SK-N-DZ (cell line): ENCODE data around the gene CHDH.

ENCODE experiments used
- DNase-seq: peaks from one replicate; pipeline ENCODE4 v3.0.0-alpha.2; 2015; ENCODE audit warnings: low spot score

The CHDH gene

DNA sequence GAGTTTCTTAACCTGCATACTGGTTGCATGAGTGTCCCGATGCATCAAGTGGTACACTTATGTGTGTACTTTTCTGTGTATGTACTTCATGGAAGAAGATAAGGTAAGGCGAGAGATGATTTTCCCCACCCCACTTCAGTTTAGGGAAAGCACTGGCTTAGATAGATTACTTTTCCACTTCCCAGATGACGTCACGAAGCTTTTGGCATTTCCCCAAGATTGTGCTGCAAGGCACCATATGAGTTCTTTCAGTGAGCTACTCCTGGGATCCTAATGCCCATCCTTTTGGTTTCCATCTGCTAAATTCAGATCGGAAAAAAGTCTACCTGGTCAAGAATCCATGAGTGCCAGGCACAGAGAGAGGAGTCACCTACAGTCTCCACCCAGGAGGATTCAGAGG lies 4.7 kb upstream of the CHDH start:
- no peak for DNase-seq

GRCh38 chr3:53849916-53850315 lies 3.7 kb upstream of the CHDH start:
- no peak for DNase-seq

GRCh38 chr3:53846851-53847155 lies 584 bp upstream of the CHDH start:
- DNase-seq: no peak

GRCh38 chr3:53845881-53846133 lies 412 bp downstream of the CHDH start:
- DNase-seq: no peak

DNA sequence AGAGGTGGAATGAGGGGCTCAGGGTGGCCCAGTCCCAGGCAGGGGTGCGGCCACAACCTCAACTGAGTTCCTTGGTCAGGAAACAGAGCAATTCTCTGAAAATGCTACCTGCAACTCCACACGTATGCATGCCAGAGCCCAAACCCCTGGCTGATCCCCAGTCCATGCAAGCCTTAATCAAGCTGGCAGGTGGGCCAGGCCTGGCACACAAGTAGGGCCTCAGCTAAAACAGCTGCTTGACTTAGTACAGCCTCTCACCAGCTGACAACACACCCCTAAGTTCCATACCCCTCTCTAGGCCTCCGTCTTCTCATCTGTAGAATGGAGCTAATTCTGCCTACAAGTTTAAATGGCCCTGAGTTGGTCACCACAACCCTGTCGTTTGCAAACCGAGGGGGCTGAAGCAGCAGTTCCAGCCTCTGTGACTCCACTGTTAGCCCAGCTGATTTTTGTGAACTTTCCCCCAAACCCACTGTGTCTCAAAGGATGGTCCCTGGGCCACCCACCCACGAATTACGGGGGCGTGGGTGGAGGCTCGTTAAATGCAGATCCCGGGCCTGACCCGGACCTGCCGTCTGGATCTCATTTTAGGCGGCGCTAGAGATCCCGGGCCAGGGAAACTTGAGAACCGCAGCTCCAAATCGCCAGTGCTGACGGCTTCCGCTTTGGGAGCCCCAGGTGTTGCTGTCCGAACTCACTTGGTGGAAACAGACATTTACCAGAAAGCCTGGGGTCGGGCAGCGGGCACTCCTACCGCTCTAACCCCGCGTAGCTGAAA lies 927 bp downstream of the CHDH start:
- peak; percentile 26 for DNase-seq

DNA sequence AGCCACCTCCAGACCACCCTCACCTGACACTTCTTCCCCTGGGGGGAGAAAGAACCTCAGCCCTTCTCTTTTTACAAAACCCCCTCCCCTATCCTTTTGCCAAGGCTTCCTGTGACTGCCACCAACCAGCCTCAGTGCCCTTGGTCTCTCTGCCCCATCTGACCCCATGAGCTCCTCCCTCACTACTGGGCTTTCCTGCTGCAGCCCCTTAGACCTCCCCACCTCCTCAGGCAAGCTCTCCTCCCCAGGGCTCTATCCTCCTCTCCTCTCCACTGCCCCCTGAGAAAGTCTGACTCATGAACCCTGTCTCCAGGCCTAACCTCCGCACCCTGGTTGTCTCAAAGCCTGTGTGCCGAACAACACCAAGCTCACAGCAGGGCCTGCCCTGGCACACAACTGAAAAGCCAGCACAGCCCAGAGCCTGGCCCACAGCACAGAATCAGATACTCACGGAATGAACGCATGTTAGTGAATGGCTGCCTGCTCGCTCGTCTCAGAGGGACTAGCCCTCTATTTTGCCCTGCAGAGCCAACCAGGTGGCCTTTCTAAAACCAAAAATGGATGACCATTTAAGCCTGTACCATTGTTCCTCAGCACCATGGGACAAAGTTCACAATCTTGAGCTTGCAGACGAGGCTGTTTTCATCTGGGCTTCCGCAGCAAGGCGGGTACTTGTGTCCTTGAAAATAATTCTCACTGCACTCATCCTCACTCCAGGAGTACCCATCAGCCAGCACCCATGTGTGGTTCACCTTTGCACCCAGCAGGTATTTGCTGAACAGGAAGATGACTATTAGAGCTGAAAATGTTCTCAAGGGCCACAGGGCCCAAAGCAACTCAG lies 1.7 kb downstream of the CHDH start:
- no peak for DNase-seq

- no peak for DNase-seq
Measured at GRCh38 chr3:53843195-53844177, 2.7 kb downstream of the CHDH start.

DNA sequence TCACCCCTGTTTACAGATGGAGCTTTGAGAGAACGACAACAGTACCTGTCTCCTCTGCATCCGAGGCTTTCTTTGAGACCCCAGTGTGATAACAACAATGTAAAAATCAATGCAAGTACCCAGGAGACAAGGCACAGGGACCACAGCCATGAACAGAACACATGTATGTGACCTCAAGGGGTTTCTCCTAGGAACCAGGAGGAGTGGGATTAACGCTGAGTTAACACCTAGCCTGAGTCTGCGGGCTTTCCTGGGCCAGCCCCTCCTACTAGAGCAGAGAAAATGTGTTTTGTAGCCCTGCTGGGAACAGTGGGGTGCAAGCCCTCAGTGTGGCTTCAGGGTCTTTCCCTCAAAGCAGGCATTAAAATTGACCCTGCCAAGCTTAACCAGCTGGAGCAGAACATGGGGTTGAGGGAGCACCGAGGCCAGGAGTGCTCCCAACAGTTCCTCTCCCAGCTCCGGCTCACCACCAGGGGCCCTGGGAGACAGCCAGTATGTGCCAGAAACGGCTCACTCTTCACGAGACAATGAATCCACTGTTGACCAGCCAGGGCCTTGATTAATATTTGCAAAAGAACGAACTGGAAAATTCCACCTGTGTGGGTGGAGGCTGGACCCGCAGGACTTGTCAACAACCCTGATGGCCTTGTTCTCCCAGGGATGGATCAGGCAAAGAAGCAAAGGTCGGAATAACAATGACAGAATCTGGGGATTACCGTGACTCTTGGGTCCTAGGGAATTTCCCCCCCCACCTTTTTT lies 3.6 kb downstream of the CHDH start:
- DNase-seq: no peak

GRCh38 chr3:53841296-53841695 lies 4.9 kb downstream of the CHDH start:
- no peak for DNase-seq

GRCh38 chr3:53837331-53837730 lies 8.9 kb downstream of the CHDH start:
- DNase-seq: no peak

DNA sequence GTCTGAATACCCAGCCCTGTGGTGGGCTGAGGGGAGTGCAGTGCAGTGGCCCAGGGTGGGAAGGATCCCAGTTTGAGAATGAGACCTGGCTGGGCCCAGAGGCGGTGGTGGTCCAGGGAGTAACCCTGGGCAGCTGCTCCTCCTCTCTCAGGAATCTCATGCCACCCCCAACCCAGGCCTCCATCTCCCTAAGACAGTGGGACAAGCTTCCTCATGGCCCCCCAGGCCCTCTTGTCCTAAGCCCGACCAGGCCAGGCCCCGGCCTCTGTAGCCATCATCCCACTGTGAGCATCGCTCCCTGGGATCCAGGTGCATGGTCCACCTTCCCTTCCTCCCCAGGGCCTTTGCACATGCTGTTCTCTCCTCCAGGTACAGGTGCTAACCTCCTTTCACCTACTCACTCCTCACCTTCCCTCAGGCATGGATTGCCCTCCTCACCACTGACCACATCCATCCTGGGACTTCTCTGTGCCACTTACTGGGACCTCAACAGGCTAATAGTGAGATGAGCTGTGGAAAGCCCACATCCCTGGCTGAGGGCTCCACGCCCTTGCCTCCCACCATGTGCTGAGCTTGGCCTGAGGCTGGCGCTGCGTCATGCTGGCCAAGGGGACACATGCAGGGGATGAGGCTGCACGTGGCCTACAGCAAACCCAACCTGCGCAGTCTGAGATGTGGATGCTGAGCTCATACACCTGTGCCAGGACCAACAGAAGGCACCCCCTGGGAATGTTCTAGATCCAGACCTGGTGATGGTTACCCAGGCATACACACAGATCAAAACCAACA lies 9.9 kb downstream of the CHDH start:
- no peak for DNase-seq

DNA sequence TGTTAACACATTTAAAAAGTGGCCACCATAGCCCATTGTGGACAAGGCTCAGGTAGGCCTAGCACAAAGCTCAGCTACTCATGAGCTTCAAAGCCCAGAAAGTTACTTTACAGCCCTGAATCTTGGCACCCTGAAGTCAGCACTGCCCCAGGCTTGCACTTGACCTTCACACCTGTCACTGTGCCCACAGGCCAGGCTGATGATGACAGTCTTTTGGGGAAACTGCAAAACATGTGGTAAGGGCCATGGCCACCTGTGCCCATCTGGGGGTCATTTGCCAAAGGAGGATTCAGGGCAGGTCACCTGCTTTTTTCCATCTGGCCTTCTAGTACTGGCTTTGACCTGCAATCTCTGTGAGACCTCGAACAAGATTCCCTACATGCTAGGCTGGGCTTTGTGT lies 11.0 kb downstream of the CHDH start:
- no peak for DNase-seq

GRCh38 chr3:53834429-53835095 lies 11.7 kb downstream of the CHDH start:
- no peak for DNase-seq

GRCh38 chr3:53833700-53834099 lies 12.5 kb downstream of the CHDH start:
- no peak for DNase-seq

- DNase-seq: no peak
Measured at GRCh38 chr3:53833053-53833645, 13.1 kb downstream of the CHDH start.

DNA sequence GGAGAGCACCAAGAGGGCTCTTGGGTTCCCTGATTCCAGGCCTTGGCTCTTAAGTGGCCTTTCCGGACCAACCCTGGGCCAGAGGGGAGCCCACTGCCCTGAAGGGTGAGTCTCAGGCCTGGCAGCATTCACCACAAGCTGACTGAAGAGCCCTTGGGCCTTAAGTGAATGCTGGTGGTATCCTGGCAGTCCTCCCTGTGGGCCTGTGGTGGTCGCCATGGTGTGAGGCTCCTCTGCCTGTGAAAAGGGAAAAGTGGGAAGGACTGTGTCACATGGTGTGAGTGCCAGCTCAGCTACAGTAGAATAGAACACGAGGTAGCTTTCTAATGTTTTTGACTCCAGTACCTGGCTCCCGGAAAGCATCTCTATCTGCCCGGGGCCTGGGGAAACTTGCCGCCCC lies 15.3 kb downstream of the CHDH start:
- no peak for DNase-seq

DNA sequence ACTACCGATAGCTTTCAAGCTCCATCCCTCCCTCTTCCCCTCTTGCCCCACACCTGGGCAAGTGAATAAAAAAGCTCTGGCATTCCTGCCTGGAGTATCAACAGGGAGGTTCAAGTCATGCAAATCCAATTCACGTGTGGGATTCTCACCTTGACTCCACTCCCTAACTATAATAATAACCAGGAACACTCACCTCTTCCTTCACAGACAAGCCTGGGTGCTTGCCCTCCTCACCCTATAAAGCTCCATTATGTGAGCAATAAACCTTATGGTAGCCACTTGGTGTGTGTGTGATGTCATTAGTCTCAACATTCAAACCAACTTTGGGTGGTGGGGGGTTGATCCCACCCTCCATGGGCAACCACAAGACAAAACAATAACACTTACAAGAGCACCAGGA lies 16.6 kb downstream of the CHDH start:
- DNase-seq: no peak

DNA sequence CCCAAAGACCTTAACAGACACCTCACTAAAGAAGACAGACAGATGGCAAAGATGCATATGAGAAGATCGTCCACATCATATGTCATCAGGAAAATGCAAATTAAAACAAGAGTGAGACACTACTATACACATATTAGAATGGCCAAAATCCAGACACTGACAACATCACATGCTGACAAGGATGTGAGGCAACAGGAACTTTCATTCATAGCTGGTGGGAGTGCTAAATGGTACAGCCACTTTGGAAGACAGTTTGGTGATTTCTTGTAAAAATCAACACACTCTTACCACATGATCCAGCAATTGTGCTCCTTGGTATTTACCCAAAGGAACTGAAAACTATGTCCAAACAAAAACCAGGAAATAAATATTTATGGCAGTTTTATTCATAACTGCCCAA lies 17.6 kb downstream of the CHDH start:
- no peak for DNase-seq

DNA sequence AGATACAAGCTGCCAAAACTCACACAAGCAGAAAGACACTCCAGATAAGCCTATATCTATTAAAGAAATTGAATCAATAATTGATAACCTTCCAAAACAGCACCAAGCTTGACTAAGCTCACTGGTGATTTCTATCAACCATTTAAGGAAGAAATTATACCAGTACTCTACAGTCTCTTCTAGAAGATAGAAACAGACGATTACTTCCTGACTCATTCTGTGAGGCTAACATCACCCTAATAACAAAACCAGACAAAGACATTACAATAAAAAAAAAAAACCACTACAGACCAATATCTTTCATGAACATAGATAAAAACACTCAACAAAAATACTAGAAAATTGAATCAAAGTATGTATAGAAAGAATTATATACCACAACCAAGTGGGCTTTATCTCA lies 20.2 kb downstream of the CHDH start:
- no peak for DNase-seq

GRCh38 chr3:53824795-53825194 lies 21.4 kb downstream of the CHDH start:
- DNase-seq: no peak
